PC-3 (cell line): Measurements from ENCODE around the gene LEPR. TPM values are rescaled to one million over a fixed set of nuclear protein-coding genes. Genes with fewer than 3 reads are reported as not detected.

Experiments used
- ATAC-seq: fragments of 200-7000 bp; cut with Tn5 transposase; 2 replicates; pipeline ENCODE4 v1.9.1; 2020; ENCODE audit warnings: mild to moderate bottlenecking, moderate library complexity
- BruUV-seq: library from RNA; stranded (reverse); fragments of 400-500 nt; replicated peaks from 2 replicates; lab custom pipeline; 2021; lab: Mats Ljungman, UMichigan
- CTCF ChIA-PET: fragments of 300-600 bp; sonication (Branson Sonifier 250); formaldehyde crosslinking; loops from one replicate; lab custom pipeline; 2022; ENCODE audit warnings: antibody characterized with exemption; lab: Charles Lee
- POLR2A ChIA-PET: fragments of 300-600 bp; sonication (Branson Sonifier 250); formaldehyde crosslinking; loops from one replicate; lab custom pipeline; 2022; ENCODE audit warnings: antibody characterized with exemption; ENCODE audit not compliant: unreplicated experiment; lab: Charles Lee
- DNase-seq: peaks from one replicate; pipeline ENCODE4 v3.0.0-alpha.2; 2015
- H2AFZ ChIP-seq: fragments of 300-600 bp; sonication (generic); 2 replicates; pipeline ENCODE4 v1.6.0; 2016; ENCODE audit warnings: antibody characterized with exemption, low read length
- H3F3A ChIP-seq: fragments of 300-600 bp; sonication (generic); one replicate; pipeline ENCODE4 v1.6.0; 2017; ENCODE audit warnings: antibody characterized with exemption, low read length, control low read depth, mild to moderate bottlenecking; ENCODE audit not compliant: unreplicated experiment
- H3K27ac ChIP-seq: fragments of 300-600 bp; sonication (generic); 2 replicates; pipeline ENCODE4 v1.5.1; 2016; ENCODE audit warnings: mild to moderate bottlenecking, low read length
- H3K27me3 ChIP-seq: fragments of 300-600 bp; sonication (generic); 2 replicates; pipeline ENCODE4 v1.6.1; 2016; ENCODE audit warnings: low read length, mixed read lengths
- H3K36me3 ChIP-seq: fragments of 300-600 bp; sonication (generic); 2 replicates; pipeline ENCODE4 v1.6.1; 2016; ENCODE audit warnings: low read depth, mixed run types, low read length, mixed read lengths
- H3K4me1 ChIP-seq: fragments of 300-600 bp; sonication (generic); 2 replicates; pipeline ENCODE4 v1.5.1; 2016; ENCODE audit warnings: low read length; ENCODE audit not compliant: insufficient read depth
- H3K4me2 ChIP-seq: fragments of 300-600 bp; sonication (generic); 2 replicates; pipeline ENCODE4 v1.6.0; 2016; ENCODE audit warnings: low read length
- H3K4me3 ChIP-seq: fragments of 300-600 bp; sonication (generic); 2 replicates; pipeline ENCODE4 v1.5.1; 2016; ENCODE audit warnings: mild to moderate bottlenecking, low read length, mixed read lengths
- H3K79me2 ChIP-seq: fragments of 300-600 bp; sonication (generic); 2 replicates; pipeline ENCODE4 v1.6.1; 2017; ENCODE audit warnings: low read length, mixed read lengths
- H3K9ac ChIP-seq: fragments of 300-600 bp; sonication (generic); 2 replicates; pipeline ENCODE4 v1.6.0; 2016; ENCODE audit warnings: mild to moderate bottlenecking, low read length
- H3K9me2 ChIP-seq: fragments of 300-600 bp; sonication (generic); replicated peaks from 2 replicates; pipeline ENCODE4 v1.6.1; 2016; ENCODE audit warnings: mixed run types, low read length, mixed read lengths
- H3K9me3 ChIP-seq: fragments of 300-600 bp; sonication (generic); 2 replicates; pipeline ENCODE4 v1.6.1; 2016; ENCODE audit warnings: low read length, mixed read lengths
- H4K20me1 ChIP-seq: fragments of 300-600 bp; sonication (generic); 2 replicates; pipeline ENCODE4 v1.6.1; 2016; ENCODE audit warnings: low read length, mixed read lengths
- CTCF ChIP-seq: fragments of 300-600 bp; sonication (generic); conservative IDR thresholded peaks from 2 replicates; pipeline ENCODE4 v1.5.1; 2017; ENCODE audit warnings: antibody characterized with exemption, low read depth, mild to moderate bottlenecking, low read length
- EZH2 ChIP-seq: fragments of 300-600 bp; sonication (generic); IDR thresholded peaks from one replicate; pipeline ENCODE4 v1.6.1; 2017; ENCODE audit warnings: antibody characterized with exemption, mild to moderate bottlenecking, low read length; ENCODE audit not compliant: unreplicated experiment
- EZH2phosphoT487 ChIP-seq: fragments of 300-600 bp; sonication (generic); IDR thresholded peaks from 2 replicates; pipeline ENCODE4 v1.6.1; 2018; ENCODE audit warnings: mild to moderate bottlenecking, antibody characterized with exemption, low read length, borderline replicate concordance
- intact Hi-C: fragments of 100-400 bp; cut with micrococcal nuclease; formaldehyde crosslinking; loops from 2 replicates; pipeline ENCODE4 v1.9.0; 2023
- total RNA-seq: library from RNA; depleted of rRNA; stranded (reverse); fragments of >200 nt; gene quantifications from 2 replicates; pipeline ENCODE4 v1.2.3, GENCODE V29; 2014

The LEPR gene
- total RNA-seq, 1 experiment from 2014 or later = not detected

- Histone ChIP-seq H3K4me3 (no peak overlapping the region), H2AFZ (no peak overlapping the region), H3F3A (no peaks in the 10 kb centered on the region), H3K4me2 (no peak overlapping the region), H3K4me1 (no peaks in the 10 kb centered on the region), H3K27ac (no peak overlapping the region), H3K9me3 (no peaks in the 10 kb centered on the region), H3K9me2 (no peaks in the 10 kb centered on the region), H4K20me1 (no peaks in the 10 kb centered on the region), H3K36me3 (no peaks in the 10 kb centered on the region), H3K27me3 (peaks cover 5% of the 10 kb centered on the region; the same call in 1 of the 2 replicates), H3K79me2 (no peaks in the 10 kb centered on the region), H3K9ac (no peak overlapping the region)
- DNase-seq = no peak
- BruUV-seq = no TSS peak
- ChIA-PET POLR2A (no interaction called here), CTCF (interaction anchor here (0.9 kb wide), 1 partner anchor 207 kb away, joined by 3 read pairs; no protein-coding TSS in a partner anchor)
- intact Hi-C loops = no loop called here
- no peak for TF ChIP-seq CTCF
- TF ChIP-seq EZH2 = no peak
- TF ChIP-seq EZH2phosphoT487 = no peak
- ATAC-seq = no peak
Measured at GRCh38 chr1:65443647-65444046, 23.2 kb downstream of the LEPR start.

GRCh38 chr1:65444128-65444640 is 23.7 kb downstream of the LEPR start:
- H3K27me3 ChIP-seq = peaks cover 5% of the 10 kb centered on the region; the same call in 1 of the 2 replicates
- H4K20me1 ChIP-seq = no peaks in the 10 kb centered on the region
- H3K9me3 ChIP-seq = no peaks in the 10 kb centered on the region
- H3K9me2 ChIP-seq = no peaks in the 10 kb centered on the region
- intact Hi-C loops = no loop called here
- no peak overlapping the region for H3K4me2 ChIP-seq
- no peak overlapping the region for H3K4me3 ChIP-seq
- no peak for ATAC-seq
- H3K79me2 ChIP-seq = no peaks in the 10 kb centered on the region
- H3K27ac ChIP-seq = no peak overlapping the region
- ChIA-PET POLR2A (no interaction called here), CTCF (interaction anchor here (0.9 kb wide), 1 partner anchor 208 kb away, joined by 3 read pairs; no protein-coding TSS in a partner anchor)
- DNase-seq = no peak
- H3K4me1 ChIP-seq = no peaks in the 10 kb centered on the region
- H3K9ac ChIP-seq = no peak overlapping the region
- TF ChIP-seq CTCF = no peak
- TF ChIP-seq EZH2 = no peak
- no peak for TF ChIP-seq EZH2phosphoT487
- H3F3A ChIP-seq = no peaks in the 10 kb centered on the region
- no peak overlapping the region for H2AFZ ChIP-seq
- no peaks in the 10 kb centered on the region for H3K36me3 ChIP-seq
- BruUV-seq = no TSS peak

- Histone ChIP-seq H3K79me2 (no peaks in the 10 kb centered on the region), H3F3A (no peaks in the 10 kb centered on the region), H2AFZ (no peak overlapping the region), H3K36me3 (no peaks in the 10 kb centered on the region), H3K9me3 (no peaks in the 10 kb centered on the region), H3K4me2 (no peak overlapping the region), H3K27ac (no peak overlapping the region), H3K4me3 (no peak overlapping the region), H3K9ac (no peak overlapping the region), H3K9me2 (no peaks in the 10 kb centered on the region), H3K27me3 (peaks cover 5% of the 10 kb centered on the region; the same call in 1 of the 2 replicates), H4K20me1 (no peaks in the 10 kb centered on the region), H3K4me1 (no peaks in the 10 kb centered on the region)
- CTCF ChIA-PET = no interaction called here
- DNase-seq (no peak), ATAC-seq (no peak)
- no TSS peak for BruUV-seq
- intact Hi-C loops = no loop called here
- POLR2A ChIA-PET = no interaction called here
- no peak for TF ChIP-seq CTCF
Measured at GRCh38 chr1:65445837-65446236, 25.4 kb downstream of the LEPR start.
